ENCODE measurements around the gene SH3PXD2A.

- no peak for TF ChIP-seq POLR2A (IDR thresholded peaks at IDR 0.05; ENCODE audit: low read depth, low read length)
- TF ChIP-seq POLR2AphosphoS5 (IDR thresholded peaks at IDR 0.05; ENCODE audit: low read depth, low read length), result no peak
These were observed 223.1 kb downstream of the SH3PXD2A start for GRCh38 chr10:103632247-103632642.
